ENCODE data around the gene SNX25.

- TF ChIP-seq CTCF (conservative IDR thresholded peaks at IDR 0.05; ENCODE audit: low read depth, low read length): no peak
- TF ChIP-seq EZH2 (IDR thresholded peaks at IDR 0.05; ENCODE audit: low read length, unreplicated experiment): no peak
These were observed 19.6 kb upstream of the SNX25 start for GRCh38 chr4:185189606-185190305.

Data from PC-3 (cell line).